Measurements from ENCODE around the gene PTF1A.
A peak's percentile ranks its signal among the peaks of the same experiment; 100 is the strongest.
"Not testable (repeated sequence)": the region's sequence is repeated elsewhere in the genome, so short reads cannot be mapped to it uniquely, and the experiment has no call there.

PTF1A gene

DNA sequence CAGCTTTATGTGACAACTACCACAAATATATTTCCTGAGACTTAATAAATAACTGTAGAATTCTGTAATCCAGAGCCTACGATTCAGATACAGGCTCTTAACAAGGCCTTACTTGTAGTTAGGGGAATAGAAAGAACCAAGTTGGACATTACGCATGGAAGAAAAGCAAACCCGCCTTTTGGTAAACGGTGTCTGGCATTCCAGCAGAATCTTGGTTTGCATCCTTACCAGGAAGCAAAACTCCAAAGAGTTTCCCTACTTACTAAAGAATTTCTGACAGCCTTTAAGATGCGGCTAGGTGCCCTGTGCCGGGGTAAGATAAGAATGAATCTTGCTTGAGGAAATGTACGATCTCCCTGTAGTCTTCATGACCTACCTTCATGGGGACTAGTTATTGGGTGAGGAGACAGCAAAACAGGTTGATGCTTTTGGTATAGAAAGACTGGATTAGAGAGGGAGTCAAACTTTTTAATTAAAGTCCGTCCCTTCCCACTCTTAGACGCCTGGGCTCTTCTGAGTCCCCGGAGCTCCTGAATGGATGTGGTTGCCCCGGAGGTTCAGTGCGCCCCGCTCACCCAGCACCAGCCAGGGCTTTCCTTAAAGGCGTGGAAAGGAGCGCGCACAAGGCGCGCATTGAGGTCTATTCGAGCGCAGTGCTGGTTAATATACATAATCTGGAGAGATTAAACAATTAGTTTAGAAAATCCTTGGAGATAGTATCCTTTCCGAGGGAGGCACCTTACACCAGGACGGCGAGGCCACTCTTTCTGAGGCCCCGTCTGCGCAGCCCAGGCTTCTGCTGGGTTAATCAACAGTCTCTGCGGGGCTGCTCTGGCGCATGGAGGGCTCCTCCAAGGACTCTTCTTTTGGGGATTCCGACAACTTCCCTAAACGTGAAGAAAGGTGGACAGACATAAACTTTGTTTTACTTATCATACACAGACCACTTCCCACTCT, 11.5 kb downstream of the PTF1A start:
- no peak for DNase-seq (ENCODE audit: low spot score)

DNA sequence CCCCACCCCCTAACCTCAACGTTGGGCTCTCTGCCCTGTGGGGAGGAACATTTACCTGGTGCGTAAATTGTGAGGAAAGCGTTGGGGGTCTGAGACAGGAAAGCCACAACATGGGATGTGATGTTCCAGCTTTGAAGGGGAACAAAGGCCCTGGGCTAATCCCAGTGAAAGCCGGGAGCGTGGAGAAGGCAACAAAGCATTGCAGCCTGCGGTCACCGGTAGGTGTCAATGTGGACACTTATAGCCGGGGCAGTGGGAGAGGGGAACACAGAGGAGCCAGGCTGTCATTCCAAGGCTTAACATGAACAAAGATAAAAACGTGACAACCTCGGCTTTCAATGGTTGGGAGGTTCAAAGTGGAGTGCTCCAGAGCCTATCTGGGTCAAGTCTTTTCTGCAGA, 12.7 kb downstream of the PTF1A start:
- peak; percentile 72 for DNase-seq (ENCODE audit: low spot score)

- no peak for DNase-seq (ENCODE audit: low spot score)
These were observed 14.0 kb downstream of the PTF1A start for GRCh38 chr10:23205972-23206642.

- no peak for DNase-seq (ENCODE audit: low spot score)
These were observed 25.4 kb downstream of the PTF1A start for GRCh38 chr10:23217471-23217870.

DNA sequence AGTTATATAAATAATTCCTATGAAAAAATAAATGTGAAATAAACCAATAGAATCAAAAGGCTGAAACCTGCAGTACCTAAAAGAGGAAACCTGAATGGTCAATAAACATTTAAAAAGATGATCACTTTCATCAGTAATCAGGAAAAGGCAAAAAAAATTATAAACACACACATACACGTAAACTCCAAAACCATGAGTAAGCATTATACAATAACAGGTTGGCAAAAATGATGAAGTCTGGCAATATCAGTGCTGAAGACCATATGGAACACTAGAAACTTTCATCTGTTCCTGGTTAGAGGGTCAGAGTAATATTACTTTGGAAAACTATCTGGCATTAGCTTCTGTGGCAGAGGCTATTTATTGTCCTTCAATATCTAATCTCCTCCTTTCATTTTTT, 38.5 kb downstream of the PTF1A start:
- DNase-seq (ENCODE audit: low spot score), result no peak

DNA sequence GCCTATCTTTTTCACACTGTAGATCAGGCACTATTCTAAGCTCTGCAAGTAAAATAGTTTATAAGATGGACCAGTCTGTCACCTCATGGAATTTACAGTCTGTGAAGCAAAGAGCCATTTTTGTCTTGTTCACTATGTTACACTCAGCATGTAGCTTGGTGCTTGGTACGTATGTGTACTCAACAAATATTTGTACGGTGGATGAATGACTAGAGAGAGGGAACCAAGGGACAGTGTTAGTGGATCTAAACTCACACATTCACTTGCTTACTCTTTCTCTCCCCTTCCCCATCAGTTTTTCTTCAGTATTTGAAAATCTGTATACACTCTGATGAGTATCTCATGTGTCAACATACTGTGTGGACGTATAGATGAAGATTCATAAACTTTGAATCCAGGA, 45.9 kb downstream of the PTF1A start:
- DNase-seq (ENCODE audit: low spot score), result no peak

- DNase-seq (ENCODE audit: low spot score), result not testable (repeated sequence)
These were observed 49.7 kb downstream of the PTF1A start for GRCh38 chr10:23241779-23242178.

Measured in ecto neural progenitor cell (in vitro differentiated cells).